ENCODE measurements around the gene GALM.
"Not testable (repeated sequence)": the region's sequence is repeated elsewhere in the genome, so short reads cannot be mapped to it uniquely, and the experiment has no call there.

Gene GALM

DNA sequence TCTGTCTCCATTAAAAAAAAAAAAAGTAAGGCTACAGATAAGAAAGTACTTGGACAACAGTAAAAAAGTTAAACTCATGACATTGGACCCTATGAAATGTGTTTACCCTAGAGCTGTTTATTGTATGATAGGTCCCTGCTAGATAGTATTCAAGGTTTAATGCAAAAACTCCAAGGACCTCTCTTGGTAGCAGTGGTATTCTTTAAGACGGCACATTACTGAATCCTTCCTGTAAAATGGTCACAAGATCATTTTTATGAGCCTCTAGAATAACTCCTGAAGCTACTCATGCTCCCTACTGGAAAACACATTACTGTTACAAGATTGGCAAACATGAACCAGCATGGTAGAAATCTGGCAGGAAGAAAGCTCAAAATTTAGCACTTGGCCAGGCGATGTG, 38.8 kb downstream of the GALM start:
- DNase-seq (ENCODE audit: insufficient read length, low spot score) (no peak), FAIRE-seq (no peak)
- TF ChIP-seq, protein P1, sequence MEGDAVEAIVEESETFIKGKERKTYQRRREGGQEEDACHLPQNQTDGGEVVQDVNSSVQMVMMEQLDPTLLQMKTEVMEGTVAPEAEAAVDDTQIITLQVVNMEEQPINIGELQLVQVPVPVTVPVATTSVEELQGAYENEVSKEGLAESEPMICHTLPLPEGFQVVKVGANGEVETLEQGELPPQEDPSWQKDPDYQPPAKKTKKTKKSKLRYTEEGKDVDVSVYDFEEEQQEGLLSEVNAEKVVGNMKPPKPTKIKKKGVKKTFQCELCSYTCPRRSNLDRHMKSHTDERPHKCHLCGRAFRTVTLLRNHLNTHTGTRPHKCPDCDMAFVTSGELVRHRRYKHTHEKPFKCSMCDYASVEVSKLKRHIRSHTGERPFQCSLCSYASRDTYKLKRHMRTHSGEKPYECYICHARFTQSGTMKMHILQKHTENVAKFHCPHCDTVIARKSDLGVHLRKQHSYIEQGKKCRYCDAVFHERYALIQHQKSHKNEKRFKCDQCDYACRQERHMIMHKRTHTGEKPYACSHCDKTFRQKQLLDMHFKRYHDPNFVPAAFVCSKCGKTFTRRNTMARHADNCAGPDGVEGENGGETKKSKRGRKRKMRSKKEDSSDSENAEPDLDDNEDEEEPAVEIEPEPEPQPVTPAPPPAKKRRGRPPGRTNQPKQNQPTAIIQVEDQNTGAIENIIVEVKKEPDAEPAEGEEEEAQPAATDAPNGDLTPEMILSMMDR (IDR thresholded peaks at IDR 0.05; ENCODE audit: insufficient read depth, missing control alignments): no peak

DNA sequence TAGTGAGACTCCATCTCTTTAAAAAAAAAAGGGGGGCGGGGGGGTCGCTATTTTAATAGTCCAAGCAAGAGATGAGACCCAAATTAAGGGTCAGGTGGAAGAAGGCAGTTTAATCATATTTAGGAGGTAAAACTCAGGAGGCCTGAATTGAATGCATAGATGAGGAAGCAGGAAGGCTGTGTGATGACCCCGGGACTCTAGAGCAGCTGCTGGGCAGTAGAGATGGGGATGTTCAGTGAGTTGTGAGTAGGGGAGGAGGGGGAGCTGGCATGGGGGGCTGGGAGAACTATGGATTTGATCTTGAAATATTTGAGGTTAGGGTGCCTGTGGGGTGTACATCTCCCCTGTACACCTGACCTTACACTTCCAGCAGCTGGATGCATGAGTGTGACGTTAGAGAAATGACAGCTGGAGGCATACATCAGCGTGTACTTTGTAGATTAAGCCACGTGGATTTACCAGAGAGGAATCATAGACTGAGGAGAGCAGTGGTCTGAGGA, 41.0 kb downstream of the GALM start:
- TF ChIP-seq, protein P1 (IDR thresholded peaks at IDR 0.05; ENCODE audit: insufficient read depth, missing control alignments): no peak
- no peak for DNase-seq (ENCODE audit: insufficient read length, low spot score)
- no peak for FAIRE-seq

DNA sequence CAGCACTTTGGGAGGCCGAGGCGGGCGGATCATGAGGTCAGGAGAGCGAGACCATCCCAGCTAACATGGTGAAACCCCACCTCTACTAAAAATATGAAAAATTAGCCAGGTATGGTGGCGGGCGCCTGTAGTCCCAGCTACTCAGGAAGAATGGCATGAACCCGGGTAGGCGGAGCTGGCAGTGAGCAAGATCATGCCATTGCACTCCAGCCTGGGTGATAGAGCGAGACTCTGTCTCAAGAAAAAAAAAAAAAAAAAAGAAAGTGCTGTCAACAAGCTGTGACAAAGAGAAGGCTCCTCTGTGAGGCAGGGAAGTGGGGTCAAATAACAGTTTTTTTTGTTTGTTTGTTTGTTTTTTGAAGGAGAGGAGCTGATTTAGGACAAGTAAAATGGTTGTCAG, 42.6 kb downstream of the GALM start:
- FAIRE-seq; DNase-seq (ENCODE audit: insufficient read length, low spot score): not testable (repeated sequence)

DNA sequence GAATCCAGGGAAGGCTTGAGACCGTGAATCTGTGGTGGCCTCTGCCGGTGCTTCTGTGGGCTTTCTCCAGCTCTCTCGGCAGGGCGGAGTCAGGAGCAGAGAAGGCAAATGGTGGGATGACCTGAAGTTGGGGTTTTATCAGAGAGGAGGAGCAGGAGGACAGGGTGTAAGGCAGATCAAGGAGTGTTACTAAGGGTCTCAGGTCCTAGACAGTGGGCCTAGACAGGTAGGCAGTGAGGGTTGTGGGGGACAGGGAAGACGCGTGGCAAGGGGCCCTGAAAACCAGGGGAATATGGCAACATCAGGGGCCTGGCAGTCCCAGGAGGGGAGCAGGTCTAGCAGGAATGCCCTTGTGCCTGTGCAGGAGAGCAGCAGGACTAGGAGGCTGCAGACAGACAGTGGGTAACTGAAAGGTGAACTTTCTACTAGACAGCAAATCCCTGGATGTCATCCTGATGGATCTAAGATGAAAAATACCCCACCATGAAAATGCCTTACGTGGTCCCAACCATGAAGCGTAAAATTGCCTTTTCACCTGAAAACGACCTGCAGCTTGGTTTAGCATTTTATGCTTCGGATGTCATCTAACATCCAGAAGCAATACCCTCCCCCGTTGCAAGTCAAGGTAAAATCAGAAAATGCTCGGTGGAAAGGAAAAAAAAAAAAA, 43.1 kb downstream of the GALM start:
- FAIRE-seq (no peak), DNase-seq (ENCODE audit: insufficient read length, low spot score) (no peak)
- TF ChIP-seq, protein P1 (IDR thresholded peaks at IDR 0.05; ENCODE audit: insufficient read depth, missing control alignments): no peak

DNA sequence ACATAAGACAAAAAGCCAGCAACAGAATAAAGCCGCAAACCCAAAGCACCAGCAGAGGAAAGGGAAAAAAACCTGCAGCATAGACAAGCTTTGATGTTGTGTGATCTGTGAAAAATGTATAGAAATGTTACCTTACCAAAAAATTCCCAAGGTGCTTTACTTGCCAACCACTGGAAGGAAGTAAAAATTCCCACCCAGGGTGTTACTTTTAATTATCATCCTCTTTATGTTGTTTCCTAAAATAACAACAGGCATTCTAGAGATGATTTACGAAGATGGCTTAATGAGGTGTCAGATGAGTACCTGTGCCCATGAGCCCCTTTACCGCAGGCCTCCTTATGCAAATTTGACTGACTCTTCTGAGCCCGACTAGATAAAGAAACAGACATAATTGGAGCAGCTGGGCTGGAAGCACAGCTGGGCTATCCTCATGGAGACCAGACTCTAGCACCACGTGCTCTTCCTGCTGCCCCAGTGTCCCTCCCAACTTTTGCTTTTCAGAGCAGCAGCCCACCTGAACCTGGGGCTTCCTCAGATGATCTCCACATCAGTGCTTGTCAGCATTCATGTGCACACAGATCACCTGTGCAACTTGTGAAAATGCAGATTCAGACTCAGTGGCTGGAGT, 43.8 kb downstream of the GALM start:
- TF ChIP-seq, protein P1 (IDR thresholded peaks at IDR 0.05; ENCODE audit: insufficient read depth, missing control alignments): no peak
- DNase-seq (ENCODE audit: insufficient read length, low spot score): no peak
- no peak for FAIRE-seq

DNA sequence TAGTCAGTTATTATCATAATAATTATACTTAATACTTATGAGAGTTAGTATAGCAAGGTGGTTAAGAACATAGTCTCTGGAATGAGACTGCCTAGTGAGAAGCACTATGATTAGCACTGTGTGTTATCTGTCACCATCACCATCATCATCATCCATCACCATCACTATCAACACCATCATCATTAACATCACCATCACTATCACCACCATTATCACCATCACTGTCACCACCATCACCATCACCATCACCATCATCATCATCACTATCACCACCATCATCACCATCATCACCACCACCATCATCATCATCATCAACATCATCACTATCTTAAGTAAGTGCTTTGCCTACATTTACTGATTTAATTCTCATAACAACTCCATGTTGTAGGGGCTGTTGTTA, 45.6 kb downstream of the GALM start:
- no peak for FAIRE-seq
- no peak for DNase-seq (ENCODE audit: insufficient read length, low spot score)
- TF ChIP-seq, protein P1 (IDR thresholded peaks at IDR 0.05; ENCODE audit: insufficient read depth, missing control alignments): no peak

DNA sequence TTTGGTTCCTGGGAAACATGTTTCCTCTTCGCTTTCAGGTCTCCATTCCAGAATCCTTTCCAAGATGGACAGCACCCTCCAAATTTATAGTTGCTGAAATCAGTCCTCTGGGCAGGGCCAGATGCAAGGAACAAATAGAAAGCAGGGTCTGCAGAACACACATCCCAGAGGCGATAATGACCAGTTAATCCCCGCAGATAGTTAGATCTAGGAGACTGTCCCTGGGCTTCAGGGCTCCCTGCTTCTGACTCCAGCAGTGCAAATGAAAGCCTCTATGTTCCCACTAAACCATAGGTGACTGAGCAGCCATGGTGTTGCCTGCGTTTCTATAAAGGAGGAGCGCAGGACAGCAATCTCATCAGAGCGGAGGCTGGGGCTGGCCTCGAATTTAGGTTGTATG, 46.5 kb downstream of the GALM start:
- DNase-seq (ENCODE audit: insufficient read length, low spot score) (no peak), FAIRE-seq (no peak)
- TF ChIP-seq, protein P1 (IDR thresholded peaks at IDR 0.05; ENCODE audit: insufficient read depth, missing control alignments): no peak

Measured in D721Med (cell line).